Amygdala (tissue), 56 donors: ENCODE results near the gene CALM3.
"Not testable (repeated sequence)": the region's sequence is repeated elsewhere in the genome, so short reads cannot be mapped to it uniquely, and the experiment has no call there.

Experiments used
- DNase-seq, 56 donors: peaks; one replicate each; lab custom pipeline; 2025; lab: John Stamatoyannopoulos, UW

The CALM3 gene

GRCh38 chr19:46601318-46602224, at the start of gene CALM3:
Gene CALM3 (plus strand): TSS chr19:46601330. CDS start chr19:46601435, 105 bp downstream.
- peak in 4 of 56 donors; percentile 40 to 91 (median 52) for DNase-seq

DNA sequence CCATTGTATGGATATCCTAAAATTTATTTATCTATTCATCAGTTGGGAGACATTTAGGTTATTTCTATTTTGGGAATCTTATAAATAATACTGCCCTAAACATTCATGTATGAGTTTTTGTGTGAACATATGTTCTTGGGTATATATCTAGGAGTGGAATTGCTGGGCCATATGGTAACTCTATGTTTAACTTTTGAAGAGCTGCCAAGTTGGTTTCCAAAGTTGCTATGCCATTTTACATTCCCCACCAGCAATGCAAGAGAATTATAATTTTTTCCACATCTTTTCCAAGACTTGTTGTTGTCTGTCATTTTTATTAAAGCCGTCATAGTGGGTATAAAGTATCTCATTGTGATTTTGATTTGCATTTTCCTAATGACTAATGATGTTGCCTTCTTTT, 48.2 kb upstream of the CALM3 start:
- no peak for DNase-seq

DNA sequence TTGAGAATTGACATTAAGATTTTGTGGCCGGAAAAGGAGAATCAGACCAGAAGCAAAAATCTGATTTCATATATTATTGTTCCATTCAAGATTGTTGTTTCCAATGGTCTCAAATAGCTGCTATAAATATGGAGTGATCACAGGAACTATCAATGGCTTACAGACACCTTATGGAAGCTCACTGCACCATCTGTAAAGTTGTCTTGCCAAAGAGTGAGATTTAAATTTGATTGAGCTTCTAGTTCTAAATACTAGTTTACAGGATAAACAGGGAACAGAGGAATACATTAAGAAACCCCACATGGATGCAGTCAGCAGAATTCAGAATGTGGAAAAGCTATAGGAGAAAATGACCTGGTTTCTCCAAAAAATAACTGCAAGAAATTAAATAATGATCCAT, 47.0 kb upstream of the CALM3 start:
- DNase-seq: no peak

GRCh38 chr19:46555628-46556280, 45.4 kb upstream of the CALM3 start:
- DNase-seq: no peak

DNA sequence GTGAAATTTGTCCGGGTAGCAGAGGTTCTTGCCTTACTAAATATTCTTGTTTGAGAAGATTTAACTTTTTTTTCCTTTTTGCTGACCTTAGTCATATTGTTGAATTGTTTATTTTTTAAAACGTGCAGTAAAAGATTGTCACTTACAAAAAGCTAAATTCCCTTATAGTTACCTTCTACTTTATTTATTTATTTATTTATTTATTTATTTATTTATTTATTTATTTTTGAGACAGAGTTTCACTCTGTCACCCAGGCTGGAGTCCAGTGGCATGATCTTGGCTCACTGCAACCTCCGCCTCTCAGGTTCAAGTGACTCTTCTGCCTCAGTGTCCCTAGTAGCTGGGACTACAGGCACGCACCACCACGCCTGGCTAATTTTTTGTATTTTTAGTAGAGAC, 44.7 kb upstream of the CALM3 start:
- not testable (repeated sequence) for DNase-seq

DNA sequence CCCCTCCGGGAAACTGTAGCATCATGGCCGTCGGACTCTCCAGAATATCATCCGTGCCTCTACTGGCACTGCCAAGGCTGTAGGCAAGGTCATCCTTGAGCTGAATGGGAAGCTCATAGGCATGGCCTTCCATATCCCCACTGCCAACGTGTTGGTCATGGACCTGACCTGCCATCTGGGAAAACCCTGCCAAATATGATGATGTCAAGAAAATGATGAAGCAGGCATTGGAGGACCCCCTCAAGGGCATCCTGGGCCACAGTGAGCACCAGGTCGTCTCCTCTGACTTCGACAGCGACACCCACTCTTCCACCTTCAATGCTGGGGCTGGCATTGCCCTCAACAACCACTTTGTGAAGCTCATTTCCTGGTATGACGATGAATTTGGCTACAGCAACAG, 41.9 kb upstream of the CALM3 start:
- DNase-seq: no peak

DNA sequence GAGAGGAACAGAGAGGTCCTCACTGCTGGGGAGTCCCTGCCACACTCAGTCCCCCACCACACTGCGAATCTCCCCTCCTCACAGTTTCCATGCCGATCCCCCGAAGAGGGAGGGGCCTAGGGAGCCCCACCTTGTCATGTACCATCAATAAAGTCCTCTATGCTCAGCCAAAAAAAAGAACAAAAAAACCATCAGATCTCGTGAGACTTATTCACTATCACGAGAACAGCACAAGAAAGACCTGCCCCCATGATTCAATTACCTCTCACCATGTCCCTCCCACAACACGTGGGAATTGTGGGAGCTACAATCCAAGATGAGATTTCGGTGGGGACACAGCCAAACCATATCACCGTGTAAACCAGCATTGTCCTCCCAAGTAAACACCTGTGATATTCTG, 41.5 kb upstream of the CALM3 start:
- not testable (repeated sequence) for DNase-seq

GRCh38 chr19:46564701-46565100, 36.4 kb upstream of the CALM3 start:
- no peak for DNase-seq

DNA sequence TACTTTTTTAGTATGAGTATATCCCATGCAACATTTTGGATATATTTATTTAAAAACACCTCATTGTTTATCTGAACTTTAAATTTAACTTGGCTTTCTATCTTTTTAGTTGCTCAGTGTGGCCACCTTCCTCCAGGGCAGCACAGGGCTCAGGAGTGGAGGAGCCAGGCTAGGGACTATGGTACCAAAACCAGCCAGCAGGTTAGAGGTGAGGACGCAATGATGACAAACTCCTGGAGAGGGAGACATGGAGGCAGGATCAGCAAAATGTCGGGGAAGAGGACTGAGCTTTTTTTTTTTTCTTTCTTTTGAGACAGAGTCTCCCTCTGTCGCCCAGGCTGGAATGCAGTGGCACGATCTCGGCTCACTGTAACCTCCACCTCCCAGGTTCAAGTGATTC, 29.6 kb upstream of the CALM3 start:
- no peak for DNase-seq

DNA sequence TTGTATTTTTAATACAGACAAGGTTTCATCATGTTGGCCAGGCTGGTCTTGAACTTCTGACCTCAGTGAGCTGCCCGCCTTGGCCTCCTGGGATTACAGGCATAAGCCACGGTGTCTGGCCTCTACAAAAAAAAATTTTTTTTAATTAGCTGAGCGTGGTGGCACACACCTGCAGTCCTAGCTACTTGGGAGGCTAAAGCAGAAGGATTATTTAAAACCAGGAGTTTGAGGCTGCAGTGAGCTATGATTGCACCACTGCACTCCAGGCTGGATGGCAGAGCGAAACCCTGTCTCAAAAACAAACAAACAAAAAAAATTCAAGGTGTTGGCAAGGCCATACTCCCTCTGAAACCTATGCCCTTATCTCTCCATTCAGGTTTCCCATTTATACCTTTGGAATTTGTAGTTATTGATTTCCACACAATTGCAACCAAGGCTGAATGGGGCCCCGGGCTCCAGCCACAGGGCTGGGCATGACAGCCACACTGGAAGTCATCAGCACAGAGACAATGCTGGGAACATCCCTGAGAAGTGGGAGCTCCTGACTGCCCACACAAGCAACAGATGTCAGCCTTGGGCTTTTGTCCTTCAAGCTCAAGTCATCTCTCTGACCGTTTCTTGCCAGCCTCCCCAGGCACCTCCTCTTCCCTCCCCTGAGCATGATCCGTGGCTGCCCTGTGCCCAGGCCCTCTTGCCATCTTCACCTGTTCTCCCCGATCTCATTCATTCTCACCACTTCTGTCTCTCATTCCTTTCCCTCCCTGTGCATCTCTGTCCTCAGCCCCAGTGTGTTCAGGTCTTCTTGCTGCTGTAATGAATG, 27.2 kb upstream of the CALM3 start:
- DNase-seq: no peak

GRCh38 chr19:46574533-46574932, 26.6 kb upstream of the CALM3 start:
- DNase-seq: no peak

DNA sequence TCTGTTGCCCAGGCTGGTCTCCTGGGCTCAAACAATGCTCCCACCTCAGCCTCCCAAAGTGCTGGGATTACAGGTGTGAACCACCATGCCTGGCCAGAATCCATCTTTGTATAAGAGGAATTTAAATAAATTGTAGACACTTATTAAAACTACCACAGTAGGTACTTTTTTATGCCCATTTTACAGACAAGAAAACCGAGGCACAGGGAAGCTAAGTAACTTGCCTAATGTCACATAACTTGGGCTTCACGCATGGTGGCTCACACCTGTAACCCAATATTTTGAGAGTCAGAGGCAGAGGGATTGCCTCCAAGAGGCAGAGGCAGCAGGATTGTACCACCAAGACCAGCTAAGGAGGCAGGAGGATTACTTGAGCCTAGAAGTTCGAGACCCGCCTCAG, 22.7 kb upstream of the CALM3 start:
- no peak for DNase-seq

DNA sequence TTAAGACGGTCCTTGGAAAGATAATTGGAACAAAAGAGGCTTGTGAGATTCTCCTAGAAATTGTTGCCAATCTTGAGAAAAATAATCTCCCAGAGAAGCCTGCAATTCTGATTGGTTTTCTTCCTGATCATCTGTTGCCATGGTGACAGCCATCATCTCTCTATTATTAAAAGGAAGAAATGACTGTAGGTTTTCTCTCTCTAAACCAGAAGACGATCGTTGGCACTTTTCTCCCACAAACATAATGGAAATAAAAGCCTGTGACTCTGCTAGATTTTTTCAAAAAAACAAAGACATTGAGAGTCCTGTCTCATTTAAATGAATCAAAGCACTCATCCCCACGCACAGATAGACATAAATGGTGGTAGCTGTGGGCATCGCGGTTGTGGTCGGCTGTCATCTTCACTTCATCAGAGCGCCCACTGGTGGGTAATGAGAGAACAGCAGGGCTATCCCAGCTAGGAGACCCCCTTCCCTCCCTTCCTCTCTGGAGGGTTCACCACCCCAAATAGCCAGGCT, 21.7 kb upstream of the CALM3 start:
- peak in 15 of 56 donors; percentile 6 to 66 (median 23) for DNase-seq

DNA sequence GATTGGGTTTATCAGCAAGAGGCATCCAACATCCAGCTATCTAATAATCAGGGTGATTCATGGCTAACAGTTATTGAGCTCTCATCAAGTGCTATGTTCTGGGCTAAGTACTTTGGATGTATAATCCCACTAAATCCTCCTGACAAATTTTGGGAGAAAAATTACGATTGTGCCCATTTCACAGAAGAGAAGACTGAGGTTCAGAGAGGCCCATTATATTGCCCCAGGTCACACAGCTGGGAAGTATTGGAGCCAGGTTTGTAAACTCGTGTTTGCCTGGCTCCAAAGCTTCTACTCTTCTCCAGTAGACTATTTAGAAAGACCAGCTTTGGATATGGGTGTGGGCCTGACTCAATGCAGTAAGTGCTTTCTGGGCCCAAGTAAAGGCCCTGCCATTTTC, 20.9 kb upstream of the CALM3 start:
- DNase-seq: no peak

DNA sequence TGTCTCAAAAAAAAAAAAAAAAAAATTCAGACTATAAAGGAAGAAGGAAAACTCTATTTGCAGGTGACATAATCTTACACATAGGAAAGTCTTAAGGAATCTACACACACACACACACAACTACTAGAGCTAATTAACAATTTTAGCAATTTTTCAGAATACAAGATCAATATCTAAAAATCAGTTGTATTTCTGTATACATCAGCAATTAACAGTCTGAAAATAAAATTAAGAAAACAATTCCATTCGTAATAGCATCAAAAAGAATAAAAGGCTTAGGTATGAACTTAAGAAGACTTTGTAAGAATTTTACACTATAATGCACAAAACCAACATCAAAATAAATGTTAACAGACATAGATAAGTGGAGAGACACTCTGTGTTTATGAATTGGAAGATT, 15.6 kb upstream of the CALM3 start:
- DNase-seq: no peak

- no peak for DNase-seq
Observed at GRCh38 chr19:46586294-46586693, 14.8 kb upstream of the CALM3 start.

- no peak for DNase-seq
Observed at GRCh38 chr19:46587861-46588260, 13.3 kb upstream of the CALM3 start.

DNA sequence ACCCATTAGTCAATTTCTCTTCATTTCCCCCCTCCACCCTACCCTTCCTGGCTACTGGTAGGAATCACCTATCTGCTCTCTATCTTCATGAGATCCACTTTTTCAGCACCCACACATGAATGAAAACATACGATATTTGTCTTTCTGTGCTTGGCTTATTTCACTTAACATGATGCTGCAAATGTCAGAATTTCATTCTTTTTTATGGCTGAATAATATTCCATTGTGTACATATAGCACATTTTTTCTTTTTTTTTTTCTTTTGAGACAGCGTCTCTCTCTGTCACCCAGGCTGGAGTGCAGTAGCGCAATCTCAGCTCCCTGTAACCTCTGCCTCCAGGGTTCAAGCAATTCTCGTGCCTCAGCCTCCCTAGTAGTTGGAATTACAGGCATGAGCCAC, 9.9 kb upstream of the CALM3 start:
- no peak for DNase-seq

DNA sequence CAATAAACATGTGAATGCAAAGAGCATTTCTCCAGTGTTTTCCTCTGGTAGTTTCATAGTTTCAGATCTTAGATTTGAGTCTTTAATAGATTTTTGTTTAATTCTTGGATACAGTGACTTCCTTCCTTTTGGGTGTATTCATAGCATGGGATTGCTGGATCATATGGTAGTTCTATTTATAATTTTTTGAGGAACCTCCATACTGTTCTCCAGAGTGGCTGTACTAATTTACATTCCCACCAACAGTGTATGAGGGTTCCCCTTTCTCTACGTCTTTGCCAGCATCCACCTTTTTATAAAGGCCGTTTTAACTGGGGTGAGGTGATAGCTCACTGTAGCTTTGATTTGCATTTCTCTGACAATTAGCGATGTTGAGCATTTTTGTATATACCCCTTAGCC, 9.3 kb upstream of the CALM3 start:
- DNase-seq: no peak

- no peak for DNase-seq
Observed at GRCh38 chr19:46596008-46596407, 5.1 kb upstream of the CALM3 start.

- DNase-seq: no peak
Observed at GRCh38 chr19:46598372-46598917, 2.7 kb upstream of the CALM3 start.
